ELF-1 (cell line): Measurements from ENCODE around the gene TCF3.

Source experiments
- DNase-seq: peaks from one replicate; pipeline ENCODE4 v3.0.0-alpha.2; 2016; ENCODE audit warnings: low read depth, low spot score

TCF3 gene

DNA sequence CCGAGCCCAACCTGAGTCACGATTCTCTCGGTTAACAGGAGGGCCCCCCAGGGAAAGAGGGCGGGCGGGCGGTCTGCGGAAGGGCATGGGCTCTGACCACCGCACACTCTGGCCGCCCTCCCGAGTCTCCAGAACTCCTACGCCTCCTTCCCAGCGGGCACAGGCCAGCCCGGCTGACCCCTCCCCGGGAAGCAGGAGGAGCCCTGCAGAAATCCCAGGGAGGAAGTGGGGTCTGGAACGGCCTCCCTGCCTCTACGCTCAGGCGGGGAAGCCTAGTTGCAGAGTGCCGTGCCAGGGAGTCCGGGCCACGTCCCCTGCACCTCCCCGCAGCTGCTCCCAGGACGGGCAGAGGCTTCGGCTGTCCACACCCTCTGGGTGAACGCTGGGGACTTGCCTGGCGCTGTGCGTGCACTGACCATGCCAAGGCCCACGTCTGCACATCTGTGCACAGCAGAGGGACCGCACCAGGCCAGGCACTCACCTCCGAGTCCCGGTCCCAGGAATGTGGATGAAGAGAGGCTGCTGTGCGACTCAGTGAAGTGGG is 20.8 kb downstream of the TCF3 start:
- DNase-seq = no peak

DNA sequence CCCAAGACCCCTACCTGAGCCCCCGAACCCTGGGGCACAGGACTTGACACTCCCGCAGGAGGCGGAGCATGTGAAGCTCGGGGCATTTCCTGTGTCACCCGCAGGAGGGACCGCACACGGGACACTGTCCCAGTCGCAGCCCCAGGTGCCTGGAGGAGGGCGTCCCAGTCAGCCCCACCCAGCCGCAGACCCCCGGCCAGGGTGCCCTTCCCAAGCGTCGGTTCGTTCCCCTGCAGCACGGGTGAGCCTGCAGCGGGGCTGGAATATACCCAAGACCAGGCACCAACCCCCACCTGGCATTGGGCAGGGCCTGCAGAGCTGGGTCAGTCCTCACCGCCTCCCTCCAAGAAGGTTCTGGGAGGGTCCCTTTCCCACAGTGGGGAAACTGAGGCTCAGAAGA is 21.6 kb downstream of the TCF3 start:
- DNase-seq = no peak

DNA sequence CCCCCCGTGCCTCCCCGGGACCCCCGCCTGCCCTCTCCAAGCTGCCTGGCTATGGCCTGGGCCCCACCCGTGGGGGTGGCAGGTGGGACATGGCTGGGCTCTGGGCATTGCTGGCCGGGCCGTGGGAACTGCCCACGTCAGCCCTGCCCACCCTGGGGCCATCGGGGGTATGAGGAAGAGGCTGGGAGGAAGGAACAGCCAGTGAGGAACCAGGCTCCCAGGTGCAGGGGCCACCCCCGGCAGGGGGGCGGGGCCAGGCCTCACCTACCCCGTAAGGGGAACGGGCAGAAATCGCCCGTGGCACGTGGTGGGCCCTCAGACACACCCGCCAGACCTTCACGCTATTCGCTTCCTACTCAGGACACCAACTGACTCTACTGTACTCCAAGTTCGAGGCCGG is 22.4 kb downstream of the TCF3 start:
- no peak for DNase-seq

DNA sequence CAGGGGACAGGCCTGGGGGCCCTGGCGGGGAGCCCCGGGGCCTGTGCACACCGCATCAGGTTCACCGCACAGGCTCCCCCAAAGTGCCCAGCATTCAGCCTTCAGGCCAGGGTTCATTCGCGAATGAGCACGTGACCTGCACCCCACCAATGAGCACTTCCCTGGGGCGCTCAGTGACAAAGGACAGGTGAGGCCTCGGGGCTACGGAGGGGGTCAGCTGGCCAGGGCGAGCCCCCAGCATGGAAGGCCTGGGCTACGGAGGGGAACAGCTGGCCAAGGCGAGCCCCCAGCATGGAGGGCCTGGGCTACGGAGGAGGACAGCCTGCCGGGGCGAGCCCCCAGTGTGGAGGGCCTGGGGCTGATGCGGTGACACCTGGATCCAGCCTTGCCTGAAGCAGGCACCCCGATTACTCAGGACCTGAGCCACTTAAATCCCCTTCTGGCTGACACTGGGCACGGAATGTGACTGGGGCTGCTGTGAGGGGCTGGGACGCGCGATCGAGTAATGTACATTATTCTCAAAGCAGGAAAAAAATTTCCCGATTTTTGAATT is 23.1 kb downstream of the TCF3 start:
- no peak for DNase-seq

DNA sequence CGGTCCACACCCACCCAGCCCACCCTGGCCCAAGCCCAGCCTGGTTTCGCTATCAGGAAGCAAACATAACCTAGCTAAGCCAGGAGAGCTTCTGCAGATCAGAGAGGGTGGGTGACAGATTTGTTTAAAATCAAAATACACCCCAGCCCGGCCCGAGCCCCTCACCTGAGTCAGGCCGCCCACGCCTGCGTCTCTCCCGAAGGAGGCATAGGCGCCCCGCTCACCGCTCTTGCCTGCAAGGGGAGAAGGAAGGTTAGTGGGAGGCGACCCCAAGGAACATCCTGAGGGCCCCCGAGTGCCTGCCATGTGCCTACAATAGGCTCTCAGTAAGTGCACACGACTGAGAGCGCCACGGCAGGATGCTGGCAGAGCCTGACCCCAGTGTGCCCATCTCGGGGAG is 25.2 kb downstream of the TCF3 start:
- no peak for DNase-seq

DNA sequence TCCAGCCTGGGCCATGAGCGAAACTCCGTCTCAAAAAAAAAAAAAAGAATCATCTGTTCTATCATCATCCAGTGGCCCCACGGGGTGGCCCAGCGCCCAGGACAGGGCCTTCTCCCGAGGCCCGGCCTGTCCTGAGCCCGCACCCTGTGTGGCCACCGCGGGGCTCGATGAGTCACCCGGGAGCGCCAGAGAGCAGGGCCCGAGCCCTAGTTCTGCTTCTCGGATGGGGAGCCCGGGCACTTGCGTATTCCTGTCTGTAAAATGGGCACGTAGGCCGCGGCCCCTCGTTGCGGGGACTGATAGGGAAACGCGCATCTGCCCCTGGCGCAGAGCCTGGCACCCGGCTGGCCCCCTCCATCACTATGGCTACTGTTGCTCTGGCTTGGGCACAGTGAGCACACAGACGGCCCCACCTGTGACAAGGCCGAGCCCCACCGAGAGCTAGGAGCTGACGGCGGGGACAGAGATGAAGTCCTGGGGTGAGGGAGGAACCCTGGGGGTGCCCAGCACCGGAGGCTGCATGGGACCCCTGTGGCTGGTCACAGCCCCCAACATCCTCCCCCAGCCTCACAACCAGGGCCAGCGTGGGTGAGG is 25.9 kb downstream of the TCF3 start:
- no peak for DNase-seq

DNA sequence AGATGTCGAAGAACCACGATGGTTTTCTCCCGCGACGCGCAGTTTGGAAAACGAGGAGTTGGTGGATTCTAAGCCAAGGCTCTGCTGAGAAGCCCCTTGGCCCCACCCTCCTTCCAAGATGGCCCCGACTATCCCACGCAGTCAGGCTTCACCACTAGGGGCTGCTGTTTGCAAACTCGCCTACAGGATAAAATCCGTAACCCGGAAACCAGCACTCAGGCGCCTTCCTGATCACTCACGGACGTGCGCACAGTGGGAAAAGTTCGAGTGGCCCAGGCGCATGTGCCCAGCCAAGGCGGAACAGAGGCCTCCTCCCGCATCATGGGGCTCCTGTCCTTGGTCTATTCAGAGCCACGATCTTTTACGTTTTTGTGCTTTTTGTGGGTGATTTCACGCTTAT is 28.0 kb downstream of the TCF3 start:
- peak; percentile 86 for DNase-seq

DNA sequence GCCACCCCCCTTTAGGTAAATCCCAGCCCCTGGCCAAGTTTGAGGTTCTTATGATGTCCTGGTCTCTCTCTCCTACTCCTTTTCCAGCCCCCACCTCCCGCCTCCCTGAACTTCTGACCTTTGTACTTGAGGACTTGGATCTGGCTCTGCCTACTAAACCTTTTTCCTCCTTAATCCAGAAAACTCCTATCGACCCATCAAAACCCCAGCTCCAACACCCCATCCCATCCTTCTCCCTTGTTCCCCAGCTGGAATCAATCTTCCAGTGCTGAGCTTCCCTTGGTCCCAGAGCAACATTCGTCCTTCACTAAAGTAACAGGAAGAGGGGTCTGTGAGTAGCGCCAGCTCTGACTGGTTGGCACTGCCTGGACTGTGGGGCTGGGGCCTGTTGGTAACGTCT is 29.9 kb downstream of the TCF3 start:
- DNase-seq = no peak

DNA sequence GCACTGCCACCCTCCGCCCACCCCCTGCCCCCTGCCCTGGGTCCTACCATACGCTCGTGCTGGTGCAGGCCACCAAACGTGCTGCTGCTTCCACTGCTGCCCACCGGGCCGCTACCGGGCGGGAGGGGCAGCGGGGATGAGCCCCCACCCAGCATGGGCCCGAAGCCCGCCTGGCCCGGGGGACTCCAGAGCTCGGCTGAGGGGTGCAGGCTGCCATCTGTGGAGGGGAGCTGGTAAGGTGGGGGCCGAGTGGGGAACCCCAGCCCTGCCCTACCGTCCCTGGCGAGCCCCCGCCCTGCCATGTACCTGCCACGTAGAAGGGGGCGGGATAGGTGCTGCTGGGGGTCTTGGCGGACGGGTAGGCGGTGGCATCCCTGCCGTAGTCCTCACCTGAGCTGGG is 30.4 kb downstream of the TCF3 start:
- no peak for DNase-seq

DNA sequence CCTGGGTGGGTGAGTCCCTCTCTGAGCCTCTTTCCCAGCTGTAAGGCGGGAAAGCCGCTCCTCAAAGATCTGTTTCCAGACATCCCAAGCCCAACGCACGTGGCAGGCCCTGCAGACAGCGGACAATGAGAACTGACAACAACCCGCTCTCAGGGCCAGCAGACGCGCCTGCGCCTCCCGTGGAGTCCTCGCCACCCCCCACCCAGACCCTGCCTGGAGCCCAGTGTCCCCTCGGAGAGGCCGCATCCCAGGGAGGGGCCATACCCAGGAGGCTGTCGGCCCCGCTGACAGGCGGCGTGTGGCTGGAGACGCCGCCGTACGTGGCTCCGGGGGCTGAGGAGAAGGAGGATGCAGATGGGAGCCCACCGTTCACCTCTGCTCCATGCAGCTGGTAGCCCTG is 30.8 kb downstream of the TCF3 start:
- no peak for DNase-seq

DNA sequence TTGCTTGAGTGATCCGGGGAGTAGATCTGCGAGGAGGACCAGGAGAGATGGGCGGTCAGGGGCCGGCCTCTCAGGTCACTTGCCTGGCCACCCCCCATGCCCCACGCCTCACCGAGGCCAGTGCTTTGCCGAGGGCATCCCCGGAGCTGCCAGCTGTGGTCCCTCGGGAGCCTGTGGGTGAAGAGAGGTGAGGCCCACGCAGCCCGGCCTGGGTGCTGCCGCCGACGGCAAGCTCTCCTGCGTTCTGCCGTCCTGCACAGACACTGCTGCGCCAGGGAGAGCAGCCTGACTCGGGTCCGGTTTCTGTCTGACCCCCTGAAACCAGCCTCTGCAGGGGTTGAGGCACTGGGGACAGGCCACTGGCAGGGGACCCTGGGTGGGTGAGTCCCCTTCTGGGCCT is 31.4 kb downstream of the TCF3 start:
- no peak for DNase-seq

DNA sequence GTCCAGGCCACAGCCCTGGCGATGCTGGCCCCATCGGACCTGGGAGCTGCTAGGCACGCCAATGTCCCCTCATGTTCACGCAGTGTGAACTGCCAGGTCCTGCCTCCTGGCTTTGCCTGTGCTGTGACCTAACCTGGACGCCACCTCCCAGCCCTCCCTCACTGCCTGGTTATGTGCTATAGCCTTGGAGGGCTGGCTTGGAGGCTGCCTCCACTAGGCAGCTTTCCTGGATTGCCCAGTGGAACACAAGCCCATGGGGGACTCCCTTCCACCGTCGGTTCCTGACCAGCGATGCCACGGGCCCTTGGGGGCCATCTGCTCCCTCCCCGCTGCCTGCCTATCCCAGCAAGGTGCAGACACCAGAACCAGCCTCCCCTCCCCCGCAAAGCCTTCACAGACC is 31.9 kb downstream of the TCF3 start:
- no peak for DNase-seq

DNA sequence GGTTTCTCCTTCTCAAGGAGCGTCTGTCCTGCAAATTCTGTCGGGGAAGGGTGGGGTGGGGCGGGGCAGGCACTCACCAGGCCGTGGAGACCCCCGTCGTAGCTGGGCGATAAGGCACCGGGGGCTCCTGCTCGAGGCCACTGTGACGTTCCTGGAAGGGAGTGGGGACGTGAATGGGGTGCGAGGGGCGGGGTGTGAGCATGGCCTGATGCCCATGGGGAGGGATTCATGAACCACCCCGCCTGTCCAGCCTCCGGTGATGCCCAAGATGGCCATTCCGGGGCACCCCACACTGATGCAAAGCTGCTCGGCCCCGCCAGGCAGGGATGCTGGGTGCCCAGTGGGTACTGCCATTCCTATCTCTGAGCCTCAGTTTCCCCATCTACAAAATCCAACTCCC is 32.7 kb downstream of the TCF3 start:
- no peak for DNase-seq

DNA sequence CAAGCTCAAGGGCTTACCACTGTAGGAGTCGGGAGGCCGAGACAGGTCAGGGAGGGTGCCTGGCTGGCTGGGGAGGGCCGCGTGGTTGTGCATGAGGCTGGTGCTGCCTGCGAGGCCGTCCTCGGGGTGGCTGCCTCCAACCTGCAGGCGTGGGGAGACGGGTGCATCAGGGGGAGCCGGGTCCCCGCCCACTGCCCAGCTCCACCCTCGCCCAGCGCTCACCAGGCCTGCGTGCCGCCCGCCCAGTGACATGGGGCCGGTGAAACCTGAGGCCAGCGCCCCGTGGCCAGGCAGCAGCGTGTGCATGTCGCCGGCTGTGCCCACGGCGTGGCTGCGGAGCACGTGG is 33.3 kb downstream of the TCF3 start:
- no peak for DNase-seq

DNA sequence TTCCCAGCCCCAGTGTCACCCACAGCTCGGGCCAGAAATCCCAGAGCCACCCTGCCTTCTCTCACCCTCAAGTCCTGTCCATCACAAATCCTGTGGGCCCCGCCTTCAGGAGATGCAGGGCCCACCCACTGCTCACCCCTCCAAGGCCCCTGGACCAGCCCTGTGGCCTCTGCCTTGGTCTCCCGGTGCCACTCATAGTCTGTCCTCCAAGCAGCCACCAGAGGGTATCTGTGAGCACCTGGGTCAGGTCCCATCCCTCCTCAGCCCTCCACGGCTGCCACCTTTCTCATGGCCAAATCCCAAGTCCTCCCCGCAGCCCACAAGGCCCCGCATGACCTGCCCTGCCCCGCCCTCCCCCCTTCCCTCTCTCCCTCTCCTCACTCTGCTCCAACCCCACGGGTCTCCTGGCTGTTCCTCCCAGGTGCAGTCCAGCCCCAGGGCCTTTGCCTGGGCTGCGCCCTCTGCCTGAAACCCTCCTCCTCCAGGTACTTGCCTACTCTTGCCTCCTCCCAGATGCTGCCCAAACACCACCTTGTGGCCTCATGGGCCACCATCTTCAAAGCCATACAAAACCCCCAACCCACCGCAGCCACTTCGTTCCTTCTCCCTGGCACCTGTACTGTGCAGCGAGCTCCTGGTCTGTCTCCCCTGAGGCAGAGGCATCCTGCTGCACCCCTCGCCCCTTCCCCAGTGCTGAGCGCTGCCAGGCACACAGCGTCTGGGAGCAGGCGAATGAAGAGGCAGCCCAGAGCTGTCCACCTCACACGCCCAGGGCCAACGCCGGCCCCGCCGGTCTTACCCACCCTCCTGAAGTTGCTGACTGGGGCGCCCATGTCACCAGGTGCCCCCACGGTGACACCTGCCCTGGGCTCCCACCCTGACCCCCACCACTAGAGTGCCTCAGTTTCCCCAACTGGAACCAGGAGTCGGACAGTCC is 34.0 kb downstream of the TCF3 start:
- DNase-seq = peak; percentile 58

DNA sequence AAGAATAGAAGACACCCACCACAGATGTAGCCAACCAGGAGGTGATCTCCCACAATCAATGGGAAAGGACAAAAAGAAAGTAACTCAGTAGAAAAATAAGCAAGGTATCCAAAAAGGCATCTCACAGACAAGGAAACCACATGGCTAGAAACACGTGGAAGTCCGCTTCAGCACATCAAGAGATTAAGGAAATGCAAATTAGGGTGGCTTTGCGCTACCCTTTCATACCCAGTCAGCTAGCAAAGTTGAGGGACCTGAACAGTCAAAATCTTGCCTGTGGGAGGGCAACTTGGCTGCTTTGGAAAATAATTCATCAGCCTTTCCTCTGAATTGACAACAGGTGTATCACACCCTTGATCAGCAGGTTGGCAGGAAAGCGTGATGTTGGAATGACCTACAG is 35.5 kb downstream of the TCF3 start:
- no peak for DNase-seq

DNA sequence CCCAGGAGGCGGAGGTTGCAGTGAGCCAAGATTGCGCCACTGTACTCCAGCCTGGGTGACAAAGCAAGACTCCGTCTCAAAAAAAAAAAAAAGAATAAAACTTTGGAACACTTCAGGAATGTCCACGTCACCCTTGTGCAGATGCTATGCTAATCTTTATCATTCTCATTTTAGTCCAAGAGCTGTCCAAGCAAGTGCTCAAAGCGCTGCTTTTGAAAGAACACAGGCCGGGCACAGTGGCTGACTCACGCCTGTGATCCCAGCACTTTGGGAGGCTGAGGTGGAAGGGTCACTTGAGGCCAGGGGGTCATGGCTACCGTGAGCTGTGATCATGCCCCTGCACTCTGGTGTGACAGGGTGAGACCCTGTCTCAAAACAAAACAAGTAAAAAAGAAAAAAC is 36.0 kb downstream of the TCF3 start:
- DNase-seq = no peak

DNA sequence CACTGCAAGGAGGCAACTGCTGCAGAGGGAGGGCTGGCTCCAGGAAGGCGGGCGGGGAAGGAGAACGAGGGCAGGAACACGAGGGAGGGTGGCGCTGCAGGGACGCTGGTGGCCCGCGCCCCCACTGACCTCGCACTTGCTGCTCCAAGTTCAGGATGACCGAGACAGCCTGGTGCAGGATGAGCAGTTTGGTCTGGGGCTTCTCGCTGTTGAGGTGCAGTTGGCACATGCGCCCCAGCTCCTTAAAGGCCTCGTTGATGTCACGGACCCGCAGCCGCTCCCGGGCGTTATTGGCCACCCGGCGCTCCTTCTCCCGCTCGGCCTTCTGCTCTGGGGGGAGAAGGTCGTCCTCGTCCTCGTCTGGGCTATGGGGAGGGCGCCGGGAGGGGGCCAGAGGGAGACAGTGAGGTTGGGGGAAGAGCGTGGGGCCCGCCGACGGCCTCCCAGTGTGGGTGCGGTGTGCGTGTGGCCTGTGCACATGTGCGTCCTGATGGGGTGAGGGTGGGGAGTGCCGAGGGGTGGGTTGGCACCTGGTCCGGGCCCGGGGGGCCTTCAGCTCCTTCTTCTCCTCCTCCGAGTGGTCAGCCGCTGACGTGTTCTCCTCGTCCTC is 37.2 kb downstream of the TCF3 start:
- DNase-seq = no peak

DNA sequence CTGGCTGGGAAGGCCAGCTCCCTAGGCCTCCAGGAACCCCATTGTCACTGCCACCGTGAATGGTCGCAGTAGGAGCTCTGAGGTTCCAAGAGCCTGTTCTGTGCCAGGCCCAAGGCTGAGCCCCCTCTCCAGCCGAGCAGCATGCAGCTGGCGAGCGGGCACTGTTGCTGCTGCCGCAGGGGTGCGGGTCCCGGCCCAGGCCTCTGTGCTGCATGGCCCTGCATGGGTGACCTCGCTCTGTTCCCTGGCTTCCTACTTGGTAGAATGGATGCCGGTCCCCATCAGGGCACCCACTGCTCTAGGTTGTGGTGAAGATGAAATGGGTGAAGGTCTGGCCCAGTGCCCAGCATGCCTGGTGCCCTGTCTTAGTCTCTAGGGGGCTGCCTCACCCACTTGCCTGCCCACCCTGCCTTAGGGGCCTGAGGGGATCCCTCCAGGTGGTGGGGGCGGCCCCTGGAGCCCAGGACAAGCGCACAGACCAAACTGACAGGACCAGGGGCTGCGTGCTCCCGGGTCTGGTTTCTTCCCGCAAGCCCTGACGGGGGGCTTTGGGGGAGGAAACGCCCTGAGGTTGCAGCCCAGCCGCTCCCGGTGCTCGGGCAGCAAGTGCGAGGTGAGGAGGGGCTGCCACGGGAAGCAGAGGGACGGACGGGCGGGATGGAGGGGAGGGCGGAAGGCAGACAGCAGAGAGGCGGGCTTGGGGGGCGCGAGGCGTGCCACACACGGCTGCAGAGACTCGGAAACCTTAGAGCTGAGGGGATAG is 38.4 kb downstream of the TCF3 start:
- no peak for DNase-seq

DNA sequence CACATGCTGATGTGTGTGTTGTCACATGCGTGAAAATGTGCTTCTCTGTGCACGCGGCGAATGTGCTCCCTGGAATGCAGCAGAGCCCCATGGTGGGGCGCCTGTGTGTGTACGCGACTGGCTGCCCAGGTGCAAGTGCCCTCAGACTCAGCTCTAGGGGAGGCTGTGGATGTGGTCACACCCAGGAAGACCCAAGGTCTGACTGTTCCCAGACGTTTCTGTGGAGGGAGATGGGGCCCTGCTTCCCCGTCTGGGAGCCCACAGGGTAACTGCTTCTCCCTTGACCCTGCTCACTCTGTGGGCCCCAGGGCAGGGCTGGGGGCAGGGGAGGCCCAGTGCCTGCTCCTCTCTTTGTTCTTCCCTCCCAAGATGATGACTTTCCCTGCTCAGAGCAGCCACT is 39.3 kb downstream of the TCF3 start:
- no peak for DNase-seq
